ENCODE results near the gene ITGA5.
A peak's percentile ranks its signal among the peaks of the same experiment; 100 is the strongest.

Gene ITGA5

DNA sequence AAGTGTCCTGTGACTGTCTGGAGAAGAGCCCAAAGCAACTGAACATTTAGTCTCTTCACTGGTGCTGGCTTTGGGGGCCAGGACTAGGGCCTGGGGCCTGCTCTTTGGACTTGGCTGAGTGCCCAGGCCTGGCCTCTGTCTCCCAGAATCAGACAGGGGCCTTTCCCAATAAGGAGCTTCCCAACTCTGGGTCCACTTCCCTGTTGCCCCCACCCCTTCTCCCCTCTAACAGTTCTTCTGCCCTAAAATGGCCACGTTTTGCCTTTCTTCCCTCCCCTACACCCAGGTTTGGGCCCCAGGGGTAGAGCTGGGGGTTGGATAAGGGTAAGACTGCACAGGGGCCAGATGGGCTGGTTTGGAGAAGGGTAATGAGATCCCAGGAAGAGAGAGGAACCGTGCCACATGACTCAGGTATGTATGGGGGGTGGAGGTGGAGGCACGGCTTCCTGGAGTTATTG, 10.0 kb upstream of the ITGA5 start:
- no peak for DNase-seq (ENCODE audit: low read depth)
- no peaks in the 10 kb centered on the region for H3K9me3 ChIP-seq (ENCODE audit: control insufficient read depth, low read length)
- peaks cover 40% of the 10 kb centered on the region for H3K4me1 ChIP-seq (ENCODE audit: control insufficient read depth, insufficient read depth, low read length)
- no peaks in the 10 kb centered on the region for H3K27me3 ChIP-seq (replicated peaks; ENCODE audit: control insufficient read depth, insufficient read depth, low read length)
- no peak overlapping the region for H3K4me3 ChIP-seq (ENCODE audit: low read length)
- peak overlapping the region; percentile 15 for H3K9ac ChIP-seq (ENCODE audit: low read length)
- no peaks in the 10 kb centered on the region for H3K36me3 ChIP-seq (ENCODE audit: control insufficient read depth, insufficient read depth, low read length, severe bottlenecking)

GRCh38 chr12:54428050-54429013, 9.3 kb upstream of the ITGA5 start:
- Histone ChIP-seq H3K9me3 (ENCODE audit: control insufficient read depth, low read length) (no peaks in the 10 kb centered on the region), H3K4me3 (ENCODE audit: low read length) (no peak overlapping the region), H3K4me1 (ENCODE audit: control insufficient read depth, insufficient read depth, low read length) (peaks cover 48% of the 10 kb centered on the region), H3K9ac (ENCODE audit: low read length) (peak overlapping the region; percentile 15), H3K27me3 (replicated peaks; ENCODE audit: control insufficient read depth, insufficient read depth, low read length) (no peaks in the 10 kb centered on the region), H3K36me3 (ENCODE audit: control insufficient read depth, insufficient read depth, low read length, severe bottlenecking) (no peaks in the 10 kb centered on the region)
- no peak for DNase-seq (ENCODE audit: low read depth)

- no peak for DNase-seq (ENCODE audit: low read depth)
- no peaks in the 10 kb centered on the region for H3K27me3 ChIP-seq (replicated peaks; ENCODE audit: control insufficient read depth, insufficient read depth, low read length)
- H3K4me3 ChIP-seq (ENCODE audit: low read length) = no peak overlapping the region
- H3K9me3 ChIP-seq (ENCODE audit: control insufficient read depth, low read length) = no peaks in the 10 kb centered on the region
- peaks cover 52% of the 10 kb centered on the region for H3K4me1 ChIP-seq (ENCODE audit: control insufficient read depth, insufficient read depth, low read length)
- H3K9ac ChIP-seq (ENCODE audit: low read length) = no peak overlapping the region
- H3K36me3 ChIP-seq (ENCODE audit: control insufficient read depth, insufficient read depth, low read length, severe bottlenecking) = no peaks in the 10 kb centered on the region
These were observed 8.0 kb upstream of the ITGA5 start for GRCh38 chr12:54427106-54427505.

- no peaks in the 10 kb centered on the region for H3K9me3 ChIP-seq (ENCODE audit: control insufficient read depth, low read length)
- no peaks in the 10 kb centered on the region for H3K27me3 ChIP-seq (replicated peaks; ENCODE audit: control insufficient read depth, insufficient read depth, low read length)
- no peak for DNase-seq (ENCODE audit: low read depth)
- no peak overlapping the region for H3K9ac ChIP-seq (ENCODE audit: low read length)
- no peak overlapping the region for H3K4me3 ChIP-seq (ENCODE audit: low read length)
- H3K4me1 ChIP-seq (ENCODE audit: control insufficient read depth, insufficient read depth, low read length) = peaks cover 52% of the 10 kb centered on the region
- H3K36me3 ChIP-seq (ENCODE audit: control insufficient read depth, insufficient read depth, low read length, severe bottlenecking) = no peaks in the 10 kb centered on the region
These were observed 7.6 kb upstream of the ITGA5 start for GRCh38 chr12:54426690-54427089.

GRCh38 chr12:54425702-54426101, 6.6 kb upstream of the ITGA5 start:
- no peaks in the 10 kb centered on the region for H3K27me3 ChIP-seq (replicated peaks; ENCODE audit: control insufficient read depth, insufficient read depth, low read length)

GRCh38 chr12:54424224-54424623, 5.2 kb upstream of the ITGA5 start:
- no peak overlapping the region for H3K4me3 ChIP-seq (ENCODE audit: low read length)
- H3K4me1 ChIP-seq (ENCODE audit: control insufficient read depth, insufficient read depth, low read length) = peaks cover 70% of the 10 kb centered on the region
- H3K27me3 ChIP-seq (replicated peaks; ENCODE audit: control insufficient read depth, insufficient read depth, low read length) = no peaks in the 10 kb centered on the region
- no peak for DNase-seq (ENCODE audit: low read depth)
- no peak overlapping the region for H3K9ac ChIP-seq (ENCODE audit: low read length)
- no peaks in the 10 kb centered on the region for H3K9me3 ChIP-seq (ENCODE audit: control insufficient read depth, low read length)
- H3K36me3 ChIP-seq (ENCODE audit: control insufficient read depth, insufficient read depth, low read length, severe bottlenecking) = no peaks in the 10 kb centered on the region

More at GRCh38 chr12:54425702-54426101, 6.6 kb upstream of the ITGA5 start:
- Histone ChIP-seq H3K9me3 (ENCODE audit: control insufficient read depth, low read length) (no peaks in the 10 kb centered on the region), H3K4me1 (ENCODE audit: control insufficient read depth, insufficient read depth, low read length) (peaks cover 58% of the 10 kb centered on the region), H3K4me3 (ENCODE audit: low read length) (no peak overlapping the region), H3K36me3 (ENCODE audit: control insufficient read depth, insufficient read depth, low read length, severe bottlenecking) (no peaks in the 10 kb centered on the region), H3K9ac (ENCODE audit: low read length) (no peak overlapping the region)
- DNase-seq (ENCODE audit: low read depth) = no peak

DNA sequence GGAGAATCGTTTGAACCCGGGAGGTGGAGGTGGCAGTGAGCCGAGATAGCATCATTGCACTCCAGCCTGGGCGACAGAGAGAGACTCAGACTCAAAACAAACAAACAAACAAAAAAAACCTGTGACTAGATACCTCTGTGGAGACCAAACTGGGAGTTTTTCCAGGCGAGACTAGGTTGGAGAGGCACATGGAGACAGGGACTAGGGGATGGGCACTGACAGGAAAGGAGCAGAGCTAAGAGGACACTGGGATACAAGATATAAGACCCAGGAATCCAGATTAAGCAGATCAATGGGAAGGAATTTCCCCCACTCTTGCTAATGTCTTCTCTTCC, 4.7 kb upstream of the ITGA5 start:
- Histone ChIP-seq H3K9ac (ENCODE audit: low read length) (no peak overlapping the region), H3K27me3 (replicated peaks; ENCODE audit: control insufficient read depth, insufficient read depth, low read length) (no peaks in the 10 kb centered on the region), H3K4me1 (ENCODE audit: control insufficient read depth, insufficient read depth, low read length) (peaks cover 65% of the 10 kb centered on the region), H3K9me3 (ENCODE audit: control insufficient read depth, low read length) (no peaks in the 10 kb centered on the region), H3K36me3 (ENCODE audit: control insufficient read depth, insufficient read depth, low read length, severe bottlenecking) (no peaks in the 10 kb centered on the region), H3K4me3 (ENCODE audit: low read length) (no peak overlapping the region)
- no peak for DNase-seq (ENCODE audit: low read depth)

DNA sequence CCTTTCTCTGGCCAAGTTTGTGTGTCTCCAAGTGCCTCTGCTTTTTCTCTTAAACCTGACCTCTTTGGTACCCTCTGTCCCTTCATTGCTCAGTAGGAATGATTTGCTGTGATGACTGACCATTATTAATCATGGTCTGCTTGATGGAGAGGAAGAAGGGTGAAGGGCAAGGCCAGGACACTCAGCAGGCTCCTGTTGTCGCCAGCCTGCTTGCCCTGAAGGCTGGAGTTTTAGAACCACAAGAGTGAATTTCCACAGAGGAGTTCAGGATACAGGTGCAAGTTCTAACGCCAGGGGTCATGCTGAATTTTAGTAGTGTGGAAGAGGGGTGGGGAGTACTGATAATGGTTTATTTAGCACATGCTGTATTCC, 2.8 kb upstream of the ITGA5 start:
- DNase-seq (ENCODE audit: low read depth) = no peak
- H3K36me3 ChIP-seq (ENCODE audit: control insufficient read depth, insufficient read depth, low read length, severe bottlenecking) = no peaks in the 10 kb centered on the region
- H3K4me3 ChIP-seq (ENCODE audit: low read length) = no peak overlapping the region
- H3K9me3 ChIP-seq (ENCODE audit: control insufficient read depth, low read length) = no peaks in the 10 kb centered on the region
- H3K27me3 ChIP-seq (replicated peaks; ENCODE audit: control insufficient read depth, insufficient read depth, low read length) = no peaks in the 10 kb centered on the region
- peaks cover 57% of the 10 kb centered on the region for H3K4me1 ChIP-seq (ENCODE audit: control insufficient read depth, insufficient read depth, low read length)
- H3K9ac ChIP-seq (ENCODE audit: low read length) = peak overlapping the region; percentile 57

DNA sequence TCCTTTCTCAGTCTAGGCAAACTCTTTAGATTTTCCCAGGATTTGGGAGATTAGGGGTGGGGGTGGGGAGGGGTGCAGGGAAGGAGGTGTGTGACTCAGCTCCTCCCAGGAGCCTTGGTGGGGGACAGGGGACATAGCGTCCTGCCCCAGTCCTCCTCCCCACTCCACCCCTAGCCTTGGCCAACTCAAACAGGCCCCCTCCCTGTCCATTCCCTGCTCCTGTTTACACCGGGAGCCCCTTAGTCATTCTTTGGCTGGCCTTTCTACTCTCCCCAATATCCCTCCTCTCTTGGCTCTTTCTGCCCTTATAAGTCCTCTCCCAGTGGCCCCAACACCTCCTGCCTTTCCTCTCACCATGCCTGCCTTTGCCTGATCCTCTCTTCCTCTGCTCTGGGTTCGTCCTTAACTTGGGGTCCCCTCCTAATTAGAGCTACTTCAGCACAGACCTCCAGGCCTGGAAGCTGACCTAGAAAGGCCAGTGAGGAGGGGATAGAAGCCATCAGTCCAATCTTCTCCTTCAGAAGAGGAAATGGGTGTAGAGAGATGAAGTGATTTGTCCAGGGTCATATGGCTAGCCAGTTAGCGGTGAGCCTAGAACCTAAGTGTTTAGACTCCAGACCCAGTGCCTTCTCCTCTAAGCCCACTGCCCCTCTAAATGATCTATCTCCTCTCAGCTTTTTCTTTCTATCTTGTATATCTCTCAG, 2.3 kb upstream of the ITGA5 start:
- Histone ChIP-seq H3K4me1 (ENCODE audit: control insufficient read depth, insufficient read depth, low read length) (peaks cover 59% of the 10 kb centered on the region), H3K9ac (ENCODE audit: low read length) (peak overlapping the region; percentile 57), H3K9me3 (ENCODE audit: control insufficient read depth, low read length) (no peaks in the 10 kb centered on the region), H3K4me3 (ENCODE audit: low read length) (peak overlapping the region; percentile 94), H3K27me3 (replicated peaks; ENCODE audit: control insufficient read depth, insufficient read depth, low read length) (no peaks in the 10 kb centered on the region), H3K36me3 (ENCODE audit: control insufficient read depth, insufficient read depth, low read length, severe bottlenecking) (no peaks in the 10 kb centered on the region)
- no peak for DNase-seq (ENCODE audit: low read depth)

DNA sequence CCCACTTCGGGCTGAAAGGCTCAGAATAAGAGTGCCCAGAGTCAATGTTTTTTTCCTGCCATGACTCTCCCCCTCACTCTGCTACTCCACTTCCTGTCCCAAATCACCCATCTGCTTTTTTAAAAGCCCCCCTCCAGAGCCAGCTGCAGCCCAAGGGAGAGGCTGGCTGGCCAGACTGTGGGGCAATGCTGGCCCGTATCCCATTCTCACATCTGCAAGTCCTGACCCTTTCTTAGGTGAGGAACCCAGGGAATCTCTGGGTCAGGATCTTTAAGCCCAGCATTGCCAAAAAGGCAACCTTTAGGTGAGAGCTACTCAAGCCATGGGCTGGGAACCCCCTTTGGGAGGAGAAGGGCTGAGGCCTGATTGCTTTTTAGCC, 1.7 kb upstream of the ITGA5 start:
- DNase-seq (ENCODE audit: low read depth) = no peak
- Histone ChIP-seq H3K9me3 (ENCODE audit: control insufficient read depth, low read length) (no peaks in the 10 kb centered on the region), H3K4me3 (ENCODE audit: low read length) (peak overlapping the region; percentile 94), H3K9ac (ENCODE audit: low read length) (peak overlapping the region; percentile 71), H3K36me3 (ENCODE audit: control insufficient read depth, insufficient read depth, low read length, severe bottlenecking) (no peaks in the 10 kb centered on the region), H3K27me3 (replicated peaks; ENCODE audit: control insufficient read depth, insufficient read depth, low read length) (no peaks in the 10 kb centered on the region), H3K4me1 (ENCODE audit: control insufficient read depth, insufficient read depth, low read length) (peaks cover 61% of the 10 kb centered on the region)

- no peaks in the 10 kb centered on the region for H3K36me3 ChIP-seq (ENCODE audit: control insufficient read depth, insufficient read depth, low read length, severe bottlenecking)
- H3K9me3 ChIP-seq (ENCODE audit: control insufficient read depth, low read length) = no peaks in the 10 kb centered on the region
- no peaks in the 10 kb centered on the region for H3K27me3 ChIP-seq (replicated peaks; ENCODE audit: control insufficient read depth, insufficient read depth, low read length)
- peak overlapping the region; percentile 89 for H3K9ac ChIP-seq (ENCODE audit: low read length)
- DNase-seq (ENCODE audit: low read depth) = peak; percentile 47
- H3K4me1 ChIP-seq (ENCODE audit: control insufficient read depth, insufficient read depth, low read length) = peaks cover 69% of the 10 kb centered on the region
- peak overlapping the region; percentile 94 for H3K4me3 ChIP-seq (ENCODE audit: low read length)
These were observed 502 bp downstream of the ITGA5 start for GRCh38 chr12:54418441-54419087.
